GM12801 (cell line): ENCODE measurements around the gene IPPK.

Source experiments
- CTCF ChIP-seq: IDR thresholded peaks from one replicate; pipeline ENCODE4 v1.5.1; 2011; ENCODE audit warnings: control low read depth; ENCODE audit not compliant: insufficient read length; ENCODE audit errors: extremely low read depth

The IPPK gene

GRCh38 chr9:92709240-92709639 is 39.3 kb upstream of the IPPK start:
- TF ChIP-seq CTCF: no peak

GRCh38 chr9:92707530-92707929 is 37.6 kb upstream of the IPPK start:
- no peak for TF ChIP-seq CTCF

- no peak for TF ChIP-seq CTCF
Observed at GRCh38 chr9:92706218-92706940, 36.4 kb upstream of the IPPK start.

- no peak for TF ChIP-seq CTCF
Observed at GRCh38 chr9:92704528-92704927, 34.6 kb upstream of the IPPK start.

GRCh38 chr9:92696619-92697018 is 26.7 kb upstream of the IPPK start:
- no peak for TF ChIP-seq CTCF

GRCh38 chr9:92686954-92687353 is 17.0 kb upstream of the IPPK start:
- no peak for TF ChIP-seq CTCF

GRCh38 chr9:92685022-92685421 is 15.1 kb upstream of the IPPK start:
- TF ChIP-seq CTCF: no peak
